Measurements from ENCODE around the gene AMER1. TPM values are rescaled to one million over a fixed set of nuclear protein-coding genes. Genes with fewer than 3 reads are reported as not detected.

The AMER1 gene
- total RNA-seq, 1 donor from 2014 or later: 1.9 TPM

- no peak for DNase-seq (ENCODE audit: low read depth)
- no peak overlapping the region for H3K4me3 ChIP-seq (ENCODE audit: low read depth, low read length)
- TF ChIP-seq CTCF (conservative IDR thresholded peaks at IDR 0.05; ENCODE audit: low read depth, low read length): no peak
These were observed 54.7 kb downstream of the AMER1 start for GRCh38 chrX:64150775-64151174.

Other genes with a start within 250 kb of the AMER1 start
- gene ASB12, start 24.9 kb upstream of the AMER1 start, total RNA-seq: 0.07 TPM in 1 of 2 replicates, not detected in the other
- gene MTMR8, start 189.7 kb upstream of the AMER1 start, total RNA-seq: 0.12 and 2.4 TPM in 2 replicates